UCSD-AML1 (cell line): ENCODE data around the gene IL31.

Experiments
- DNase-seq: peaks from one replicate; lab custom pipeline; 2025; ENCODE audit not compliant: unreplicated experiment; lab: John Stamatoyannopoulos, UW

IL31 gene

GRCh38 chr12:122158700-122159285 is 15.2 kb downstream of the IL31 start:
- DNase-seq = no peak

GRCh38 chr12:122155705-122156104 is 18.3 kb downstream of the IL31 start:
- no peak for DNase-seq

GRCh38 chr12:122152754-122153153 is 21.3 kb downstream of the IL31 start:
- DNase-seq = no peak

- no peak for DNase-seq
Measured at GRCh38 chr12:122150127-122150681, 23.8 kb downstream of the IL31 start.

GRCh38 chr12:122148657-122149056 is 25.4 kb downstream of the IL31 start:
- DNase-seq = no peak

- DNase-seq = no peak
Measured at GRCh38 chr12:122147514-122148290, 26.3 kb downstream of the IL31 start.

GRCh38 chr12:122145505-122146330 is 28.3 kb downstream of the IL31 start:
- DNase-seq = no peak

GRCh38 chr12:122144885-122145284 is 29.1 kb downstream of the IL31 start:
- no peak for DNase-seq

GRCh38 chr12:122142857-122143256 is 31.2 kb downstream of the IL31 start:
- DNase-seq = no peak

- no peak for DNase-seq
Measured at GRCh38 chr12:122141911-122142725, 31.9 kb downstream of the IL31 start.

- DNase-seq = no peak
Measured at GRCh38 chr12:122140467-122141257, 33.4 kb downstream of the IL31 start.

- DNase-seq = no peak
Measured at GRCh38 chr12:122139941-122140340, 34.1 kb downstream of the IL31 start.

GRCh38 chr12:122139266-122139665 is 34.8 kb downstream of the IL31 start:
- DNase-seq = no peak

GRCh38 chr12:122138616-122139015 is 35.4 kb downstream of the IL31 start:
- DNase-seq = no peak

- no peak for DNase-seq
Measured at GRCh38 chr12:122138181-122138580, 35.8 kb downstream of the IL31 start.

- DNase-seq = no peak
Measured at GRCh38 chr12:122137681-122138080, 36.3 kb downstream of the IL31 start.

- no peak for DNase-seq
Measured at GRCh38 chr12:122137229-122137628, 36.8 kb downstream of the IL31 start.

GRCh38 chr12:122135437-122136031 is 38.5 kb downstream of the IL31 start:
- DNase-seq = no peak

- DNase-seq = no peak
Measured at GRCh38 chr12:122133192-122133950, 40.6 kb downstream of the IL31 start.
